Prostate gland (tissue), 2 donors: Measurements from ENCODE around the gene BMERB1.

Experiments
- CTCF ChIP-seq, 4 experiments: fragments of 200-600 bp in 2 of 4; fragments of 450-650 bp in 2 of 4; sonication (generic) in 2 of 4; IDR thresholded peaks; 1 replicate in 3 of 4; 2 replicates in 1 of 4; pipeline ENCODE4 v1.5.1; 2016 to 2019; ENCODE audit warnings: antibody characterized with exemption in 4 of 4, mild to moderate bottlenecking in 2 of 4, moderate library complexity in 2 of 4
- POLR2A ChIP-seq: fragments of 450-650 bp; IDR thresholded peaks from one replicate; pipeline ENCODE4 v1.6.1; 2016; ENCODE audit warnings: antibody characterized with exemption, mild to moderate bottlenecking
- POLR2AphosphoS5 ChIP-seq: sonication (generic); formaldehyde crosslinking; IDR thresholded peaks from one replicate; pipeline ENCODE4 v1.6.1; 2017; ENCODE audit warnings: antibody characterized with exemption

GRCh38 chr16:15574614-15574948 is 140.2 kb downstream of the BMERB1 start:
- no peak for TF ChIP-seq CTCF (IDR thresholded peaks at IDR 0.05)
- no peak for TF ChIP-seq POLR2AphosphoS5
- no peak for TF ChIP-seq POLR2A
